GM21576 (cell line): ENCODE measurements around the gene OR52N1.
A peak's percentile ranks its signal among the peaks of the same experiment; 100 is the strongest.

Experiments used
- ATAC-seq: cut with Tn5 transposase; IDR thresholded peaks from one replicate; pipeline ENCODE4 v1.9.1; 2021; ENCODE audit warnings: mild to moderate bottlenecking, moderate library complexity; ENCODE audit not compliant: unreplicated experiment

Gene OR52N1

GRCh38 chr11:5791165-5791564 is at the start of gene OR52N1:
OR52N1 (minus strand) TSS chr11:5791265; CDS start chr11:5788816, 2,449 bp downstream.
- ATAC-seq: no peak

- no peak for ATAC-seq
Observed at GRCh38 chr11:5837695-5838094, 46.6 kb upstream of the OR52N1 start.

- no peak for ATAC-seq
Observed at GRCh38 chr11:5833446-5833845, 42.4 kb upstream of the OR52N1 start.

- ATAC-seq: no peak
Observed at GRCh38 chr11:5831196-5831829, 40.2 kb upstream of the OR52N1 start.

GRCh38 chr11:5818245-5818886 is 27.3 kb upstream of the OR52N1 start:
- peak; percentile 70 for ATAC-seq

- ATAC-seq: no peak
Observed at GRCh38 chr11:5815534-5815933, 24.5 kb upstream of the OR52N1 start.

GRCh38 chr11:5809905-5810795 is 19.1 kb upstream of the OR52N1 start:
- no peak for ATAC-seq

- peak; percentile 37 for ATAC-seq
Observed at GRCh38 chr11:5809122-5809519, 18.1 kb upstream of the OR52N1 start.

GRCh38 chr11:5808500-5809121 is 17.5 kb upstream of the OR52N1 start, which contains the start of gene OR52N2:
OR52N2 (plus strand) TSS chr11:5808924; CDS start chr11:5820336, 11,412 bp downstream.
- ATAC-seq: peak; percentile 95

GRCh38 chr11:5807580-5807979 is 16.5 kb upstream of the OR52N1 start:
- no peak for ATAC-seq

- no peak for ATAC-seq
Observed at GRCh38 chr11:5803982-5804381, 12.9 kb upstream of the OR52N1 start.

- no peak for ATAC-seq
Observed at GRCh38 chr11:5796541-5796940, 5.5 kb upstream of the OR52N1 start.

GRCh38 chr11:5783255-5783654 is 7.8 kb downstream of the OR52N1 start, which contains the start of gene OR52N5:
OR52N5 (minus strand) TSS chr11:5783355; CDS start chr11:5778634, 4,721 bp downstream.
- no peak for ATAC-seq

- no peak for ATAC-seq
Observed at GRCh38 chr11:5767056-5767455, 24.0 kb downstream of the OR52N1 start.

GRCh38 chr11:5753943-5754342 is 37.1 kb downstream of the OR52N1 start, which contains the start of gene OR52N4:
OR52N4 (plus strand) TSS chr11:5754243; CDS start chr11:5754741, 498 bp downstream.
- no peak for ATAC-seq

- no peak for ATAC-seq
Observed at GRCh38 chr11:5749836-5750235, 41.2 kb downstream of the OR52N1 start.

- no peak for ATAC-seq
Observed at GRCh38 chr11:5746614-5747013, 44.5 kb downstream of the OR52N1 start.

GRCh38 chr11:5738431-5738830 is 52.6 kb downstream of the OR52N1 start:
- ATAC-seq: no peak

- ATAC-seq: no peak
Observed at GRCh38 chr11:5737670-5738392, 53.2 kb downstream of the OR52N1 start.

GRCh38 chr11:5737091-5737490 is 54.0 kb downstream of the OR52N1 start:
- no peak for ATAC-seq
